Measurements from ENCODE around the gene OR2T6. TPM values are rescaled to one million over a fixed set of nuclear protein-coding genes. Genes with fewer than 3 reads are reported as not detected.
"Not testable (repeated sequence)": the region's sequence is repeated elsewhere in the genome, so short reads cannot be mapped to it uniquely, and the experiment has no call there.

The OR2T6 gene
- total and polyA plus RNA-seq, 4 donors: 0.13 TPM; not detected in 3

DNA sequence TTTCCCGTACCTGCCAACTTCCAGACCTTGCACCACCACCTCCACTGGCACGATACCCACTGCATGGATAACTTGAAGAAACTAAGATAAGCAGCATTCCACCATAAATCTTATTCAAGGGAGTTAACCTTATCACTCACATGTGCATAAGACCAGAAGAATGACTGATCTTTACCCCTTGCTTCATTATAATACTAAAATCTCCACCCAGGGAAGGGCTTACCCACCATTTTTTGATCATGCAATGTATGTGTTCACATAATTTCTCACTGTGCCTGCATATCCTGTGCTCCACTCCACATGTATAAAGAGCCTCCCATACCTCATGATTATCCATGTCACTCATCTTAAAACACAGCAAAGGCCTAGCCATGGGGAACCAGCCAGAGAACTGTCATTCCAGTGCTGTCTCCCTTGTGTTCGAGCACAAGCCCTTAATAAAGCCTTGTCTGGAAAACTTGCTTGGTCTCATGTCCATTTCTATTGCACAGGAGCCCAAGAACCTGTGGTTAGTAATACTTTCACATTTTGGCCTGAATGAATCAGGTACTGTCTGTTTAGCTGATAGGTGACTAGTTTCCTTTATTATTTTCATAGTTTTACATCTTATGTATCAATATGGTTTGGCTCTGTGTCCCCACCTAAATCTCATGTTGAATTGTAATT is 52.1 kb downstream of the OR2T6 start:
- H3K27ac ChIP-seq (ENCODE audit: low read depth in 1 of 2, low read length in 2 of 2); H3K27me3 ChIP-seq (ENCODE audit: control insufficient read depth in 1 of 2, insufficient read depth in 2 of 2, low read length in 1 of 2); H3K4me1 ChIP-seq (ENCODE audit: control insufficient read depth in 1 of 2, insufficient read depth in 2 of 2, low read length in 2 of 2); H3K36me3 ChIP-seq (ENCODE audit: control insufficient read depth in 1 of 2, insufficient read depth in 2 of 2, low read length in 1 of 2); H3K4me3 ChIP-seq (ENCODE audit: low read length in 2 of 2); DNase-seq; intact Hi-C loops (cut with DNase I); ATAC-seq (ENCODE audit: low FRiP score); H3K9me3 ChIP-seq (ENCODE audit: control insufficient read depth, low read length): not testable (repeated sequence)
- 59 to 62% methylated on average over 3 of the region's 3 CpGs for WGBS, 2 donors

DNA sequence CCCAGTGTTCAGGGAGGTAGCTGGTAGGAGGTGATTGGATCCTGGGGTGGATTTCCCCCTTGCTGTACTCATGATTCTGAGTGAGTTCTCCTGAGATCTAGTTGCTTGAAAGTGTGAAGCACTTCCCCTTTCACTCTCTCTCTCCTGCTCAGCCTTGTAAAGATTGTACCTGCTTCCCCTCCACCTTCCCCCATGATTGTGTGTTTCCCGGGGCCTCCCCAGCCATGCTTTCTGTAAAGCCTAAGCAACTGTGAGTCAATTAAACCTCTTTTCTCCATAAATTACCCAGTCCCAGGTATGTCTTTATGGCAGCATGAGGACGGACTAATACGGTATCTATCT is 52.6 kb downstream of the OR2T6 start:
- DNase-seq; H3K4me3 ChIP-seq (ENCODE audit: low read length in 2 of 2); H3K27ac ChIP-seq (ENCODE audit: low read depth in 1 of 2, low read length in 2 of 2); H3K9me3 ChIP-seq (ENCODE audit: control insufficient read depth, low read length); H3K27me3 ChIP-seq (ENCODE audit: control insufficient read depth in 1 of 2, insufficient read depth in 2 of 2, low read length in 1 of 2); intact Hi-C loops (cut with DNase I); H3K4me1 ChIP-seq (ENCODE audit: control insufficient read depth in 1 of 2, insufficient read depth in 2 of 2, low read length in 2 of 2); H3K36me3 ChIP-seq (ENCODE audit: control insufficient read depth in 1 of 2, insufficient read depth in 2 of 2, low read length in 1 of 2); ATAC-seq (ENCODE audit: low FRiP score): not testable (repeated sequence)
- 75 to 82% methylated on average over 3 of the region's 3 CpGs for WGBS, 2 donors

GRCh38 chr1:248431683-248432082 is 56.1 kb downstream of the OR2T6 start:
- H3K27me3 ChIP-seq (ENCODE audit: control insufficient read depth in 1 of 2, insufficient read depth in 2 of 2, low read length in 1 of 2); H3K36me3 ChIP-seq (ENCODE audit: control insufficient read depth in 1 of 2, insufficient read depth in 2 of 2, low read length in 1 of 2); H3K4me3 ChIP-seq (ENCODE audit: low read length in 2 of 2); DNase-seq; intact Hi-C loops (cut with DNase I); H3K4me1 ChIP-seq (ENCODE audit: control insufficient read depth in 1 of 2, insufficient read depth in 2 of 2, low read length in 2 of 2); H3K27ac ChIP-seq (ENCODE audit: low read depth in 1 of 2, low read length in 2 of 2); ATAC-seq (ENCODE audit: low FRiP score); H3K9me3 ChIP-seq (ENCODE audit: control insufficient read depth, low read length): not testable (repeated sequence)
- WGBS, 2 donors: 68 to 78% methylated on average over 11 of the region's 11 CpGs

GRCh38 chr1:248432201-248432600 is 56.7 kb downstream of the OR2T6 start:
- DNase-seq; H3K4me3 ChIP-seq (ENCODE audit: low read length in 2 of 2); H3K36me3 ChIP-seq (ENCODE audit: control insufficient read depth in 1 of 2, insufficient read depth in 2 of 2, low read length in 1 of 2); H3K27ac ChIP-seq (ENCODE audit: low read depth in 1 of 2, low read length in 2 of 2); ATAC-seq (ENCODE audit: low FRiP score); H3K4me1 ChIP-seq (ENCODE audit: control insufficient read depth in 1 of 2, insufficient read depth in 2 of 2, low read length in 2 of 2); H3K27me3 ChIP-seq (ENCODE audit: control insufficient read depth in 1 of 2, insufficient read depth in 2 of 2, low read length in 1 of 2); H3K9me3 ChIP-seq (ENCODE audit: control insufficient read depth, low read length); intact Hi-C loops (cut with DNase I): not testable (repeated sequence)
- 51 to 63% methylated on average over 4 of the region's 4 CpGs for WGBS, 2 donors

DNA sequence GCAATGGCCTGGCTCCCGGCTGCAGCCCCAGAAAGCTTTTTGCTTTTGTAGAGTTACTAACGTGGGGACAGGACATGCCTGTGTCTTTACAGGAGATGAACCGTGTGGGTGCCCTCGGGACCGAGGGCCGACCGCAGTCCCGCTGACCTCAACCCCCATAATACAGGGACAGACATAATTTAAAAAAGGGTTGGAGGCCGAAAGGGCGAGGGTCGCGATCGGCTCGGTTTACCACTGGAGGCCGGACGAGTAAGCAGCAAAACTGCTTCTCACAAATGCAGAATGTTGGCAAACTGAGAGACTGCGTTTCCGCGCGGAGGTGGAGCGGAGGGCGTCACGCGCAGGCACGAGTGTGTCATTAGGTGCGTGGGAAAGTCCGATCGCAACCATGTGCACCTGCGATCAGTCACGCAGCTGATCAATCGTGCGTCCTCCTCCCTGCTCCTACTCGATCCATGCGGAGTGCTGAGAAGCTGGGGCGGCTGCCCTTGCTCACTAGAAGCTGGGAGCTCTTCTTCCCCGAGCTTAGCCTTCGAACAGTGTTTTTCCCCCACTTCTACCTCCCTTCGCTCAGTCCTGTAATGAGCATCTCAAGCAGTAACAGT is 58.4 kb downstream of the OR2T6 start:
- ATAC-seq (ENCODE audit: low FRiP score); H3K9me3 ChIP-seq (ENCODE audit: control insufficient read depth, low read length); H3K4me1 ChIP-seq (ENCODE audit: control insufficient read depth in 1 of 2, insufficient read depth in 2 of 2, low read length in 2 of 2); H3K27me3 ChIP-seq (ENCODE audit: control insufficient read depth in 1 of 2, insufficient read depth in 2 of 2, low read length in 1 of 2); H3K27ac ChIP-seq (ENCODE audit: low read depth in 1 of 2, low read length in 2 of 2); DNase-seq; intact Hi-C loops (cut with DNase I); H3K4me3 ChIP-seq (ENCODE audit: low read length in 2 of 2); H3K36me3 ChIP-seq (ENCODE audit: control insufficient read depth in 1 of 2, insufficient read depth in 2 of 2, low read length in 1 of 2): not testable (repeated sequence)
- WGBS, 2 donors: 91 to 94% methylated on average over 30 to 37 of the region's 38 CpGs

GRCh38 chr1:248434913-248435312 is 59.4 kb downstream of the OR2T6 start:
- H3K27me3 ChIP-seq (ENCODE audit: control insufficient read depth in 1 of 2, insufficient read depth in 2 of 2, low read length in 1 of 2); ATAC-seq (ENCODE audit: low FRiP score); H3K4me3 ChIP-seq (ENCODE audit: low read length in 2 of 2); H3K9me3 ChIP-seq (ENCODE audit: control insufficient read depth, low read length); DNase-seq; H3K27ac ChIP-seq (ENCODE audit: low read depth in 1 of 2, low read length in 2 of 2); H3K36me3 ChIP-seq (ENCODE audit: control insufficient read depth in 1 of 2, insufficient read depth in 2 of 2, low read length in 1 of 2); intact Hi-C loops (cut with DNase I); H3K4me1 ChIP-seq (ENCODE audit: control insufficient read depth in 1 of 2, insufficient read depth in 2 of 2, low read length in 2 of 2): not testable (repeated sequence)
- 81 to 89% methylated on average over 4 of the region's 6 CpGs for WGBS, 2 donors

GRCh38 chr1:248436303-248436702 is 60.8 kb downstream of the OR2T6 start:
- H3K4me1 ChIP-seq (ENCODE audit: control insufficient read depth in 1 of 2, insufficient read depth in 2 of 2, low read length in 2 of 2); H3K9me3 ChIP-seq (ENCODE audit: control insufficient read depth, low read length); H3K36me3 ChIP-seq (ENCODE audit: control insufficient read depth in 1 of 2, insufficient read depth in 2 of 2, low read length in 1 of 2); H3K4me3 ChIP-seq (ENCODE audit: low read length in 2 of 2); DNase-seq; ATAC-seq (ENCODE audit: low FRiP score); intact Hi-C loops (cut with DNase I); H3K27me3 ChIP-seq (ENCODE audit: control insufficient read depth in 1 of 2, insufficient read depth in 2 of 2, low read length in 1 of 2); H3K27ac ChIP-seq (ENCODE audit: low read depth in 1 of 2, low read length in 2 of 2): not testable (repeated sequence)
- WGBS, 2 donors: 61 to 62% methylated on average over 3 of the region's 3 CpGs

- H3K4me1 ChIP-seq (ENCODE audit: control insufficient read depth in 1 of 2, insufficient read depth in 2 of 2, low read length in 2 of 2); H3K27me3 ChIP-seq (ENCODE audit: control insufficient read depth in 1 of 2, insufficient read depth in 2 of 2, low read length in 1 of 2); DNase-seq; H3K36me3 ChIP-seq (ENCODE audit: control insufficient read depth in 1 of 2, insufficient read depth in 2 of 2, low read length in 1 of 2); H3K27ac ChIP-seq (ENCODE audit: low read depth in 1 of 2, low read length in 2 of 2); ATAC-seq (ENCODE audit: low FRiP score); intact Hi-C loops (cut with DNase I); H3K4me3 ChIP-seq (ENCODE audit: low read length in 2 of 2); H3K9me3 ChIP-seq (ENCODE audit: control insufficient read depth, low read length): not testable (repeated sequence)
- 30 to 38% methylated on average over 1 of the region's 1 CpG for WGBS, 2 donors
Measured at GRCh38 chr1:248438668-248439067, 63.1 kb downstream of the OR2T6 start.

- H3K27ac ChIP-seq (ENCODE audit: low read depth in 1 of 2, low read length in 2 of 2); ATAC-seq (ENCODE audit: low FRiP score); intact Hi-C loops (cut with DNase I); H3K27me3 ChIP-seq (ENCODE audit: control insufficient read depth in 1 of 2, insufficient read depth in 2 of 2, low read length in 1 of 2); DNase-seq; H3K4me1 ChIP-seq (ENCODE audit: control insufficient read depth in 1 of 2, insufficient read depth in 2 of 2, low read length in 2 of 2); H3K9me3 ChIP-seq (ENCODE audit: control insufficient read depth, low read length); H3K4me3 ChIP-seq (ENCODE audit: low read length in 2 of 2); H3K36me3 ChIP-seq (ENCODE audit: control insufficient read depth in 1 of 2, insufficient read depth in 2 of 2, low read length in 1 of 2): not testable (repeated sequence)
- WGBS, 2 donors: 53 to 54% methylated on average over 5 of the region's 5 CpGs
Measured at GRCh38 chr1:248439283-248439682, 63.7 kb downstream of the OR2T6 start.
